K562 (cell line): Measurements from ENCODE around the gene GTPBP6. TPM values are rescaled to one million over a fixed set of nuclear protein-coding genes. Genes with fewer than 3 reads are reported as not detected.
A peak's percentile ranks its signal among the peaks of the same experiment; 100 is the strongest.

ENCODE experiments used
- ADNP ChIP-seq: fragments of 200-800 bp; sonication (Bioruptor generic); IDR thresholded peaks from 2 replicates; pipeline ENCODE4 v1.6.1; 2016; ENCODE audit warnings: missing genetic modification characterization, missing compliant biosample characterization
- ARHGAP35 ChIP-seq: fragments of 450-650 bp; IDR thresholded peaks from 2 replicates; pipeline ENCODE4 v1.6.1; 2018; ENCODE audit not compliant: partially characterized antibody
- ATF7 ChIP-seq: fragments of 450-650 bp; IDR thresholded peaks from 2 replicates; pipeline ENCODE4 v1.7.1; 2014; ENCODE audit warnings: mild to moderate bottlenecking, moderate library complexity
- CCAR2 ChIP-seq: fragments of 200-400 bp; formaldehyde crosslinking; IDR thresholded peaks from 2 replicates; pipeline ENCODE4 v1.6.1; 2017; ENCODE audit warnings: mild to moderate bottlenecking, low read depth, low read length
- CTCF ChIP-seq, 3 experiments: IDR thresholded peaks in 2 of 3; conservative IDR thresholded peaks in 1 of 3; 2 replicates each; pipeline ENCODE4 v1.5.1; 2011 to 2012; ENCODE audit warnings: low read length in 3 of 3, mild to moderate bottlenecking in 3 of 3, control low read depth in 2 of 3, improper control_type of control experiment in 1 of 3, inconsistent platforms in 1 of 3, low read depth in 1 of 3, mixed read lengths in 1 of 3, moderate library complexity in 1 of 3; ENCODE audit not compliant: insufficient read depth in 2 of 3
- CTCFL ChIP-seq: IDR thresholded peaks from 2 replicates; pipeline ENCODE4 v1.6.1; 2011; ENCODE audit warnings: borderline replicate concordance, low read depth, mild to moderate bottlenecking, moderate library complexity, low read length; ENCODE audit not compliant: insufficient read depth, poor library complexity, severe bottlenecking
- FOSL1 ChIP-seq: fragments of 200-800 bp; sonication (Bioruptor generic); conservative IDR thresholded peaks from 2 replicates; pipeline ENCODE4 v1.6.1; 2016; ENCODE audit warnings: missing genetic modification characterization, missing compliant biosample characterization
- FOXA3 ChIP-seq, 2 experiments: fragments of 450-650 bp in 1 of 2; sonication (generic) in 1 of 2; formaldehyde crosslinking; IDR thresholded peaks in 1 of 2; conservative IDR thresholded peaks in 1 of 2; 2 replicates each; pipeline versions ENCODE4 v1.4.0 to v1.8.0; 2020 to 2022; ENCODE audit warnings: mild to moderate bottlenecking in 2 of 2, missing genetic modification reagents in 1 of 2
- FOXJ2 ChIP-seq: fragments of 200-800 bp; sonication (Bioruptor generic); IDR thresholded peaks from 2 replicates; pipeline ENCODE4 v1.6.1; 2016; ENCODE audit warnings: missing genetic modification characterization, missing compliant biosample characterization
- FOXK2 ChIP-seq, 2 experiments: fragments of 450-650 bp; IDR thresholded peaks in 1 of 2; conservative IDR thresholded peaks in 1 of 2; 2 replicates each; pipeline ENCODE4 v1.6.1; 2016; ENCODE audit warnings: low read depth in 2 of 2, mild to moderate bottlenecking in 1 of 2
- GATAD2B ChIP-seq: fragments of 450-650 bp; IDR thresholded peaks from 2 replicates; pipeline ENCODE4 v1.6.1; 2017; ENCODE audit warnings: mild to moderate bottlenecking, borderline replicate concordance
- JUNB ChIP-seq: fragments of 450-650 bp; formaldehyde crosslinking; conservative IDR thresholded peaks from 2 replicates; pipeline ENCODE4 v1.4.0; 2020; ENCODE audit warnings: mild to moderate bottlenecking
- NELFE ChIP-seq: IDR thresholded peaks from 2 replicates; pipeline ENCODE4 v1.6.1; 2011; ENCODE audit warnings: mild to moderate bottlenecking; ENCODE audit not compliant: insufficient read depth, insufficient read length
- POLR2AphosphoS5 ChIP-seq: IDR thresholded peaks from 2 replicates; pipeline ENCODE4 v1.6.1; 2011; ENCODE audit warnings: mild to moderate bottlenecking, low read depth, low read length, moderate library complexity; ENCODE audit not compliant: control insufficient read depth, insufficient read depth
- SAFB ChIP-seq: fragments of 200-400 bp; formaldehyde crosslinking; IDR thresholded peaks from 2 replicates; pipeline ENCODE4 v1.6.1; 2017; ENCODE audit warnings: low read depth, low read length, borderline replicate concordance
- SMARCE1 ChIP-seq: fragments of 450-650 bp; IDR thresholded peaks from 2 replicates; pipeline ENCODE4 v1.7.1; 2016; ENCODE audit warnings: mild to moderate bottlenecking
- SRSF3 ChIP-seq: fragments of 200-400 bp; formaldehyde crosslinking; IDR thresholded peaks from 2 replicates; pipeline ENCODE4 v1.6.1; 2016; ENCODE audit warnings: mild to moderate bottlenecking, low read length, moderate library complexity; ENCODE audit not compliant: insufficient read depth
- SRSF9 ChIP-seq: fragments of 200-400 bp; formaldehyde crosslinking; IDR thresholded peaks from 2 replicates; pipeline ENCODE4 v1.6.1; 2017; ENCODE audit warnings: low read depth, low read length, borderline replicate concordance
- ZNF133 ChIP-seq: fragments of 250-450 bp; sonication (Bioruptor Pico); IDR thresholded peaks from 2 replicates; pipeline ENCODE4 v1.4.0; 2020; ENCODE audit warnings: mild to moderate bottlenecking
- ZNF347 ChIP-seq: fragments of 450-650 bp; formaldehyde crosslinking; IDR thresholded peaks from 2 replicates; pipeline ENCODE4 v1.4.0; 2020; ENCODE audit warnings: low read depth, mild to moderate bottlenecking, moderate library complexity
- ZNF699 ChIP-seq: fragments of 250-450 bp; sonication (Bioruptor Pico); IDR thresholded peaks from 2 replicates; pipeline ENCODE4 v1.8.0; 2021; ENCODE audit warnings: mild to moderate bottlenecking, moderate library complexity; ENCODE audit not compliant: insufficient replicate concordance
- ZNF77 ChIP-seq: fragments of 250-450 bp; sonication (Bioruptor Pico); IDR thresholded peaks from 2 replicates; pipeline ENCODE4 v1.5.0; 2020
- polyA plus RNA-seq, 8 experiments: library from polyadenylated mRNA; depleted of rRNA in 4 of 8; stranded (reverse) in 5 of 8; unstranded in 3 of 8; fragments of >200 nt; fragmentation: Nextera tagmentation in 2 of 8; fragmentation: Illumina TruSeq in 1 of 8; extraction: Ambion mirVana in 2 of 8; extraction: Trizol in 1 of 8; gene quantifications; 2 replicates each; pipeline versions ENCODE4 v1.2.1 to v1.2.3, GENCODE V29; 2011 to 2014; ENCODE audit warnings: inconsistent platforms in 1 of 8, missing spikeins in 1 of 8
- total RNA-seq, 7 experiments: library from RNA; depleted of rRNA in 6 of 7; stranded (reverse); fragments of >200 nt in 6 of 7; fragmentation: Illumina TruSeq in 2 of 7; extraction: Trizol in 2 of 7; gene quantifications; 2 replicates each; pipeline versions ENCODE4 v1.2.1 to v1.2.3, GENCODE V29; 2011 to 2021; ENCODE audit warnings: low replicate concordance in 1 of 7
- TF ChIP-seq, protein P1 (sequence below), 2 experiments: fragments of 450-650 bp; conservative IDR thresholded peaks; 2 replicates each; pipeline ENCODE4 v1.6.1; 2017; ENCODE audit warnings: mild to moderate bottlenecking in 2 of 2, moderate library complexity in 2 of 2

The GTPBP6 gene
- total and polyA plus RNA-seq, 9 of the 15 experiments (the other 6 are each of a cell fraction or from before 2014, with no cell fraction given): 0.24 to 35.2 (median 8.0) TPM

DNA sequence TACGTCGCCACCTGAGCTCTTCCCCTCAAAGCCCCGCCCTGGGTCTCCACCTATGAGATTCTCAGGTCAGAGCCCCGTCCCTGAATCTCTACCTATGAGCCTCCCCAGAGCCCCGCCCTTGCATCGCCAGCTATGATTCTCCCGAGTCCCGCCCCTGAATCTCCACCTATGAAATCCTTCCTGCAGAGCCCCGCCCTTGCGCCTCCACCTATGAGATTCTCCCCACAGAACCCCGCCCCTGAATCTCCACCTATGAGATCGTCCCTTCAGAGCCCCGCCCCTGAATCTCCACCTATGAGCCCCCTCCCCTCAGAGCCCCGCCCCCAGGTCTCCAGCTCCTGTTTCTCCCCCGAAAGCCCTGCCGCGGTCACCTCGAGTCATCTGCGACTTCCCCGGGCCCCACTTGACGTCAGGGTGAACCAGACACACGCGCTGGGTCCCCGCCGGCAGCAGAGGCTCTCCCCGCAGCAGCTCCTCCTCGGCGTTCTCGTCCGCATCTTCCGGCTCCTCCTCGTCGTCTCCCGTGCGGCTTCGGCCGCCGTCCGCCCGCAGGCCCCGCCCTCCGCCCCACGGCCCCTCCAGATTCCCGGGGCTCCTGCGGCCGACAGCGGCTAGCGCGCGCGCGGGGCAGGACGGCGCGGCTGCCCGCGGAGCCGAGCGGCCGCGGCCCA, 393 bp downstream of the GTPBP6 start (continued):
- TF ChIP-seq ZNF347 (no peak), ZNF133 (CRISPR knock-in tag) (no peak), ATF7 (0 out of 2 replicates have a peak, but pooled peaks have one; percentile 24), SRSF3 (no peak), ZNF77 (CRISPR knock-in tag) (no peak), FOSL1 (tag) (no peak; the same call in 1 of the 2 replicates), SMARCE1 (no peak), FOXA3 (CRISPR knock-in tag; conservative IDR thresholded peaks at IDR 0.05 in 1 of 2, IDR thresholded peaks at IDR 0.05 in 1 of 2) (no peak), CCAR2 (no peak), NELFE (no peak), CTCF (IDR thresholded peaks at IDR 0.05 in 2 of 3, conservative IDR thresholded peaks at IDR 0.05 in 1 of 3; ENCODE audit: insufficient read depth in 2 of 3, low read depth in 1 of 3, low read length in 3 of 3) (no peak), FOXK2 (conservative IDR thresholded peaks at IDR 0.05 in 1 of 2, IDR thresholded peaks at IDR 0.05 in 1 of 2; ENCODE audit: low read depth in 2 of 2) (no peak), ARHGAP35 (no peak), JUNB (CRISPR knock-in tag) (no peak), SRSF9 (no peak), GATAD2B (0 out of 2 replicates have a peak, but pooled peaks have one; percentile 26), FOXJ2 (tag) (no peak), POLR2AphosphoS5 (peak; percentile 61; the same call in 1 of the 2 replicates), SAFB (no peak), ADNP (tag) (no peak), ZNF699 (CRISPR knock-in tag) (no peak), CTCFL (no peak)
- TF ChIP-seq, protein P1, sequence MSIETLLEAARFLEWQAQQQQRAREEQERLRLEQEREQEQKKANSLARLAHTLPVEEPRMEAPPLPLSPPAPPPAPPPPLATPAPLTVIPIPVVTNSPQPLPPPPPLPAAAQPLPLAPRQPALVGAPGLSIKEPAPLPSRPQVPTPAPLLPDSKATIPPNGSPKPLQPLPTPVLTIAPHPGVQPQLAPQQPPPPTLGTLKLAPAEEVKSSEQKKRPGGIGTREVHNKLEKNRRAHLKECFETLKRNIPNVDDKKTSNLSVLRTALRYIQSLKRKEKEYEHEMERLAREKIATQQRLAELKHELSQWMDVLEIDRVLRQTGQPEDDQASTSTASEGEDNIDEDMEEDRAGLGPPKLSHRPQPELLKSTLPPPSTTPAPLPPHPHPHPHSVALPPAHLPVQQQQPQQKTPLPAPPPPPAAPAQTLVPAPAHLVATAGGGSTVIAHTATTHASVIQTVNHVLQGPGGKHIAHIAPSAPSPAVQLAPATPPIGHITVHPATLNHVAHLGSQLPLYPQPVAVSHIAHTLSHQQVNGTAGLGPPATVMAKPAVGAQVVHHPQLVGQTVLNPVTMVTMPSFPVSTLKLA (conservative IDR thresholded peaks at IDR 0.05): 0 out of 4 replicates have a peak, but pooled peaks of 1 of the 2 experiments have one; percentile 2
